ENCODE measurements around the gene PRMT9.
A peak's percentile ranks its signal among the peaks of the same experiment; 100 is the strongest.

The PRMT9 gene

GRCh38 chr4:147683717-147684700, at the start of gene PRMT9:
Gene PRMT9, minus strand, starts transcription at chr4:147684163. Its CDS starts 176 bp downstream, at chr4:147683987.
- DNase-seq, result peak; percentile 96

- DNase-seq, result no peak
These were observed 48.7 kb upstream of the PRMT9 start for GRCh38 chr4:147732518-147733235.

- DNase-seq, result no peak
These were observed 47.9 kb upstream of the PRMT9 start, which contains the start of gene ARHGAP10 for GRCh38 chr4:147731580-147732517. Gene ARHGAP10, plus strand, starts transcription at chr4:147732088. Its CDS starts 214 bp downstream, at chr4:147732302.

- DNase-seq, result no peak
These were observed 46.4 kb upstream of the PRMT9 start for GRCh38 chr4:147730333-147730732.

GRCh38 chr4:147727476-147728028, 43.6 kb upstream of the PRMT9 start:
- no peak for DNase-seq

- DNase-seq, result no peak
These were observed 41.7 kb upstream of the PRMT9 start for GRCh38 chr4:147725673-147726072.

DNA sequence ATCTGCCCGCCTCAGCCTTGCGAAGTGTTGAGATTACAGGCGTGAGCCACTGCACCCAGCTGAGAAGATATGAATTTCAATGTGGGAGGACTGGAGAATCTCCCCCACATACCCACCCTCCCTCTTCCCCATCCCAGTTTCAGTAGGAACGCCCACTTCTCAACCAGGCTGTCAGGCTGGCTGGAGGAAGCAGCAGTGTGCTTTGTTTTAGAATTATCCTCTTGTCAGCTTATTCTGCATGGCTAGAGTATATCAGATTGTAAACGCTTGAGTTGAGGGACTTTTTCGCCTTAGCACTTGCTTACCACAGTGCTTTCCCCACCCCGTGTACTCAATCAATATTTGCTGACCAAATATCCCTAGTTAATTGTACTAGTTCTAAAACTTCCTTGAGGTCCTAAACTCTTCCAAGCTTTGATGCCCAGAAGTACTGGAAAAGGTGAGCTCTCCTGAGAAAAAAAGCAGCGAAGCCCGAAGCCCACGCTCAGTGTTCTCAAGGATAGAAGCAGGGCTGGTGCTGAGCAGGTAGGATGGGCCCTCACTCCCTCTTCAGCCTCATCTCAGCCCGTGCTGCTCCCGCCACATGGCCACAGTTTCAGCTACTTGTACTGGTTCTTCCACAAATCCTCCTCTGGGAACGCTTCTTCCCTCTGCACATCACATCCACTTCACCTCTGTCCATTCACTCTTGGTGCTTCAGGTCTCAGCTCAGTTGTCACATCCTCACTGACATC, 40.7 kb upstream of the PRMT9 start:
- no peak for DNase-seq

DNA sequence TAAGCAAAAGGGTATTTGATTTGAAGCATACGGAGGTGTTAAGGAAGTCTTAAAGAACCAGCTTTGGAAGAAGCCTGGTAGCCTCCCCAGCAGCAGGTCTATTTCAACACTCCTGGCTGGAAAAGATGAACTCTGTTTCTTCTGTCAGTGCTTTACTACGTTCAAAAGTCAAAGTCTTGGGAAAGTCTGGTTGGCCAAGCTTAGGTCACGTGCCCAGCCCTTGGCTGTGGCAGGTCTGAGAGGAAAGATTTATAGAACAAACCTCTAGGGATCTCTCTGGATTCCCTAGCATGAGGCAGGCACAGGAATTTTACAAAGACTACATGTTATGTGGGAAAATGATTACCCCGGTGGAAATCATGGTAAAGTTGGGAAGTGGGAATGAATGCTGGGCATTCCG, 39.4 kb upstream of the PRMT9 start:
- peak; percentile 30 for DNase-seq

DNA sequence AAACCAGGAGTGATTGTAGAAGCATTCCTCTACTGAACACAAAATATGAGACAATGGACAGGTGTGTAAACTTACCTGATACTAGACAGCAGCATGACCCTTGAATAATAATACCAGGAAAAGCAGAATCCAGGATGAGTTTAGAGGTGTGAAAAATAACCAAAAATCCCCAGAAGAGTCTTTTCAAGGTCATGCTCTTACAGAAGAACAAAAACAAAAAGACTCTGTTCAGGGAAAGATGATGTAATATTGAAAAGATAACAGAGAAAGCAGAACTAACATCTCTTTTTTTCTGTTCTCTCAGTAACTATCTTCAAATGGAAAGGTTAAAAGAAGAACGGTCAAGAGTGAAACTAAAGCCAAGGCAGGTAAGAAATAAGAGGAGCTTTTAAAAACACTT, 33.9 kb upstream of the PRMT9 start:
- peak; percentile 91 for DNase-seq

DNA sequence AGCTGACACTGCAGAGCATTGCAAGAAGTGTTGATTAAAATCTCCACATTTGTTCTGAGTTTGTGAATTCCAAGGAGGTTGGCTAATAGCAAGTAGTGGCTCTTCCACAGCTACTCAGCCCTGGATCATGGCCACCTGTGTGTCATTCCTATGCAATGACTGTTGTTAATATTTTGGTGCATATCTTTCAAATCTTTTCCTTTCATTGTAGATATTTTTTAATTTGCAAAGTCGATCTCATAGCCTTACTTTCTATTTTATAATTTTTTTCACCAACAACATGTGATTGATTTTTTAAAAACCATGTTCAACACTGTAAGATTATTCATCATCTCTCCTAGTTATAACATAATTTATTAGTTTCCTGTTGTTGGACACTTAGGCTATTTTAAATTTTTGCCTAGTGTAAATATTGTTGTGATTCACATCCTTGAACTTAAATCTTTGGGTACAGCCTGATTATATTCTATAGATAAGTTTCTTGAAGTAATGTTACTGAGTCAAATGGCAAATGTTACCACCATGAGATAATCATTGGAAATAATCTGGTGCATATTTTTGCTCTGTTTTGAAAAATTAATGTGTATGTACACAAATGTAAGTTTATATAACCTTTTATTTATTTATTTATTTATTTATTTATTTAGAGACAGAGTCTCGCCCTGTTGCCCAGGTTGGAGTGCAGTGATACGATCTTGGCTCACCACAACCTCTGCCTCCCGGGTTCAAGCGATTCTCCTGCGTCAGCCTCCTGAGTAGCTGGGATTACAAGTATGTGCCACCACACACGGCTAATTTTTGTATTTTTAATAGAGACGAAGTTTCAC, 30.8 kb upstream of the PRMT9 start:
- no peak for DNase-seq

- DNase-seq, result no peak
These were observed 26.0 kb upstream of the PRMT9 start for GRCh38 chr4:147709999-147710398.

DNA sequence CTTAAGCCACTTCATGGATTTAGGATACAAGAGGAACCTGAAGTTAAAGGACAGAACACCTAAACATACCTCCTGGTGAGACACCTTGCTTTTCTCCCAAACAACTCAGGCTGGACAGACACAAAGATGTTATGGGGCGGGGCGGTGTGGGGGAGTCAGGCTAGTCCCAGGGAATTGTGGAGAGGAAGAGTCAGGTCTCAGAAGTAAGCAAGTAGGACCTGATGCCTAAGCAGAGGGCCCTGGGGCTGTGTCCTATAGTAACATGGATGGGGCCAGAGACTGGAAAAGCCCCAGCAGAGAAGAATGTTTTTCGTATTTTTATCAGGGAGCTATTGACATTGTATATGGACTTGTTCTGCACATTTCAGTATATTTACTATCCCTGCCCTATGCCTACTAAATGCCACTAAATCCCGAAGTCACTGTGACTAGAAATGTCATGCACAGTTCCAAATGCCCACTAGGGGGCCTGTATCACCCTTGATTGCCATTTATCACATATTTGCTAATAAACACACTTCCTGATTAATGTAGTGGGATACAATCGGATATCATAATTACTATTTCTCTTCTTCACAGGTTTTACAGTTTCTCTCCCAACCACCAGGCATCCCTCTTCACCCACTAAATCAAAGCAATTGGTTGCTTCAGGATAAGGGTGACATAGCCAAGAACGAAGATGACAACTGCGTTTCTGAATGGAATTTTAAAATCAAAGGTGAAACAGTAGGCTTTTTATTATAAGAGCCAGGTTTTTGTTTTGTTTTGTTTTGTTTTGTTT, 24.1 kb upstream of the PRMT9 start:
- peak; percentile 78 for DNase-seq

GRCh38 chr4:147704846-147705245, 20.9 kb upstream of the PRMT9 start:
- DNase-seq, result no peak

DNA sequence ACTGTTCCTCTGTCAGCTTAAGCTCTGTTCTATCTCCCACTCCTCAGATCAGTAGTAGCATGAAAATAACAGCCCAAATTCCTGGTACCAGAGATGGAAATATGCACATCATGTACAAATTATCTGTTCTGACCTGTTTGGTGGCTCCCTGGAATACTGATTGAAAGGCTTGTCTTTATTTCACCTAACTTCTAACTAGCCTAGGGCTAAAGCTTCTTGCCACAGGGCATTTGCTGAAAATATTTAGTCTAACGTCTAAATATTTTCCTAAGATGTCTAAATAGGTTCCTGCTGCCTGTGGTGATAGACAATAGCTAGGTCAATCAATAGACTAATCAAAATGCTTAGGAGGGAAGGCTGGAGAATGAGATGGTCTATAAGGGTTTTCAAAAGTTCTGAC, 12.9 kb upstream of the PRMT9 start:
- no peak for DNase-seq

DNA sequence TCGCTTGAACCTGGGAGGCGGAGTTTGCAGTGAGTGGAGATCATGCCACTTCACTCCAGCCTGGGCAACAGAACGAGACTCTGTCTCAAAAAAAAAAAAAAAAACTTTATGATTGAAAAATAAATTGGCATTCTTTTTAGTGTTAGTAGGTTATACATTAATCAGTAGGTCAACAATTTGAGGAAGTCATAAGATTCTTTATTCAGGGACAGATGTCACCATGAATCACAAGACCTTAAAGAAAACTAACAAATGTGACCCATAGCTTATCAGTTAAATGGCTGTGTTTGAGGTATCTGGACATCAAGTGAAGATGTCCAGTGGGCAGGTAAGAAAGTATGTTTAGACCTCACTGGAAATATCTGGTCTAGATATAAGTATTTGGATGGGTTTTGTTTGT, 9.3 kb upstream of the PRMT9 start:
- DNase-seq, result no peak

- DNase-seq, result no peak
These were observed 7.9 kb upstream of the PRMT9 start for GRCh38 chr4:147691820-147692219.

DNA sequence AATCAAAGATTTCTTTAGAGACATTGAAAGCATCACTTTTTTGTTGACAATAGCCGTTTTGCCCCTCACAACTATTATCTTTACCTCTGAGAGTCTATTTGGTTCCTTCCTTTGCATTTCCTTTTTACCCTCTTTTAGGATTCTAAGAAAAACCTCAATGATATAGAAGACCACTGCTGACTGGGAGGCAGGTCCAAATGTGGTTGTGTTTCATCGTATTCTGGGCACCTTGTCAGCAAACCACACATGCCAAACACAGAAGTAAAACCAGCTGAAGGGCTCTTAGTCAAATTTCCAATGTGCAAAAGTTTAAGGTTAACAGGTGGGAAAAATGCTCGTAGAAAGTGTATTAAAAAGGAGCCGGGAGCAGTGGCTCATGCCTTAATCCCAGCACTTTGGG, 5.1 kb upstream of the PRMT9 start:
- DNase-seq, result peak; percentile 85

DNA sequence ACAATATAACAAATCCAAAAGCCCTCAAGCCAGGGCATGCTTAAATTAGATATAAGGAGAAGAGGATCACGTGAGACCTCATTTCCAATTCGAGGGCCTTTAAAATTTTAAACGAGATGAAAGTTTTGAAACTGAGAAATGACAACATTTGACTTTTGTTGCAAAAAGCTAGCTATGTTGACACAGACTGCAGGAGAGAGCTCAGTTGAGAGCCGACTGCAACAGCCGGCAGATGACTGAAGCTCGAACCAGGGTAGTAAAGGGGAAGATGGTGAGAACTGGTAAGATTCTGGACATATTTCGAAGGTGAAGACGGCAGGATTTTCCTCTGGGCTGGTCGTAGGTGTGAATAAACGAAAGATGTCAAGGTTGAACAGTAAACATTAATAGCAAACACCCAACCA, 773 bp downstream of the PRMT9 start:
- peak; percentile 52 for DNase-seq

GRCh38 chr4:147682755-147683154, 1.2 kb downstream of the PRMT9 start:
- DNase-seq, result no peak

All from OCI-M1 (cell line).